Nephron progenitor cell (in vitro differentiated cells): ENCODE results near the gene KLHL15.
A peak's percentile ranks its signal among the peaks of the same experiment; 100 is the strongest.

ENCODE experiments used
- DNase-seq: peaks from one replicate; pipeline ENCODE4 v3.0.0; 2021
- H3K27ac Mint-ChIP-seq: 2 replicates; pipeline ENCODE4 v1.8.0; 2021; ENCODE audit warnings: mild to moderate bottlenecking, moderate library complexity, mixed read lengths
- H3K27me3 Mint-ChIP-seq: 2 replicates; pipeline ENCODE4 v1.8.0; 2021; ENCODE audit warnings: mild to moderate bottlenecking, low read depth, mixed read lengths; ENCODE audit not compliant: poor library complexity
- H3K36me3 Mint-ChIP-seq: 2 replicates; pipeline ENCODE4 v1.8.0; 2021; ENCODE audit warnings: low read depth, mixed read lengths
- H3K4me1 Mint-ChIP-seq: 2 replicates; pipeline ENCODE4 v1.8.0; 2021; ENCODE audit warnings: mixed read lengths
- H3K4me3 Mint-ChIP-seq: 2 replicates; pipeline ENCODE4 v1.8.0; 2021; ENCODE audit warnings: mild to moderate bottlenecking, moderate library complexity, mixed read lengths
- H3K9me3 Mint-ChIP-seq: 2 replicates; pipeline ENCODE4 v1.8.0; 2021; ENCODE audit warnings: mild to moderate bottlenecking, moderate library complexity, mixed read lengths
- CTCF ChIP-seq: fragments of 200-600 bp; sonication (generic); IDR thresholded peaks from 2 replicates; pipeline ENCODE4 v1.5.0; 2021; ENCODE audit warnings: antibody characterized with exemption

The KLHL15 gene

DNA sequence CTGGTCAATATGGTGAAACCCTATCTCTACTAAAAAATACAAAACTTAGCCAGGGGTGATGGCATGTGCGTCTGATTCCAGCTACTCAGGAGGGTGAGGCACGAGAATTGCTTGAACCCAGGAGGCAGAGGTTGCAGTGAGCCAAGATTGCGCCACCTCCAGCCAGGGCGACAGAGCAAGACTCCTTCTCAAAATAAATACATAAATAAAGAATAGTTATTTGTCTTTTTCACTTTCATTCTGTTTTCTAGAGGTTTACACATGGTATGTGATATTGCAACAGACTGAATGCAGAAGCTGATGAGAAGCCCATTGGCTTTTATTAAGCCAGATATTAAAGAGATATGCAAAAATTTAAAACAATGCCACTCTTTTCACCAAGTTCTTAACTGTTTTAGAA is 8.2 kb downstream of the KLHL15 start:
- Mint-ChIP-seq H3K27ac (no peak overlapping the region), H3K4me3 (no peak overlapping the region), H3K9me3 (no peaks in the 10 kb centered on the region), H3K36me3 (peaks cover 56% of the 10 kb centered on the region), H3K4me1 (peaks cover 32% of the 10 kb centered on the region), H3K27me3 (no peaks in the 10 kb centered on the region)
- no peak for DNase-seq
- no peak for TF ChIP-seq CTCF

GRCh38 chrX:24017674-24018073 is 9.3 kb downstream of the KLHL15 start:
- TF ChIP-seq CTCF, result no peak
- no peak for DNase-seq
- no peaks in the 10 kb centered on the region for H3K27me3 Mint-ChIP-seq
- peaks cover 21% of the 10 kb centered on the region for H3K4me1 Mint-ChIP-seq
- no peaks in the 10 kb centered on the region for H3K9me3 Mint-ChIP-seq
- H3K27ac Mint-ChIP-seq, result peak overlapping the region; percentile 23
- no peak overlapping the region for H3K4me3 Mint-ChIP-seq
- peaks cover 48% of the 10 kb centered on the region for H3K36me3 Mint-ChIP-seq

- peaks cover 48% of the 10 kb centered on the region for H3K36me3 Mint-ChIP-seq
- no peaks in the 10 kb centered on the region for H3K27me3 Mint-ChIP-seq
- DNase-seq, result no peak
- peak overlapping the region; percentile 94 for H3K27ac Mint-ChIP-seq
- no peak for TF ChIP-seq CTCF
- peaks cover 6% of the 10 kb centered on the region for H3K4me1 Mint-ChIP-seq
- no peak overlapping the region for H3K4me3 Mint-ChIP-seq
- peaks cover 5% of the 10 kb centered on the region for H3K9me3 Mint-ChIP-seq
Measured at GRCh38 chrX:24014388-24015018, 12.5 kb downstream of the KLHL15 start.

DNA sequence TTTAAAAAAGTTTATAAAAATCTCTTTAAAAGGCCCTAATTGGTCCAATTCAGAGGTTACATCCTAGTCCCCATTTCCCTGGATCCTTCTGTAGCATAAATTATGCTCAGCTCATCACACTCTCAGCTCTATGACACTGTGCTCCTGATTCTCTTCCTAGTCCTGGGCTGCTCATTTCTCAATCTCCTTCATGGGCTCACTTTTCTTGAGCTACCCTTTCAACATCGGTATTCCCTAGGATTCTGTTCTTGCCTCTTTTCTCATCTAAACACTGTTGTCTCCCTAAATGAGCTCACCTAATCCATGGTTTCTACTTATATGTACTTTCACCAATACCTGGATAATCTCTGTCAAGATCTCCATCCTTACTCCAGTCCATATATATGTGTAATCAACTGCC is 14.7 kb downstream of the KLHL15 start:
- H3K4me1 Mint-ChIP-seq, result peaks cover 15% of the 10 kb centered on the region
- H3K4me3 Mint-ChIP-seq, result no peak overlapping the region
- H3K9me3 Mint-ChIP-seq, result peaks cover 5% of the 10 kb centered on the region
- H3K36me3 Mint-ChIP-seq, result peaks cover 44% of the 10 kb centered on the region
- no peak overlapping the region for H3K27ac Mint-ChIP-seq
- DNase-seq, result no peak
- no peak for TF ChIP-seq CTCF
- H3K27me3 Mint-ChIP-seq, result no peaks in the 10 kb centered on the region

GRCh38 chrX:24005867-24006266 is 21.1 kb downstream of the KLHL15 start:
- Mint-ChIP-seq H3K27ac (no peak overlapping the region), H3K4me1 (peaks cover 15% of the 10 kb centered on the region), H3K9me3 (peaks cover 5% of the 10 kb centered on the region), H3K4me3 (no peak overlapping the region), H3K27me3 (no peaks in the 10 kb centered on the region), H3K36me3 (peaks cover 74% of the 10 kb centered on the region)
- no peak for TF ChIP-seq CTCF
- DNase-seq, result no peak

DNA sequence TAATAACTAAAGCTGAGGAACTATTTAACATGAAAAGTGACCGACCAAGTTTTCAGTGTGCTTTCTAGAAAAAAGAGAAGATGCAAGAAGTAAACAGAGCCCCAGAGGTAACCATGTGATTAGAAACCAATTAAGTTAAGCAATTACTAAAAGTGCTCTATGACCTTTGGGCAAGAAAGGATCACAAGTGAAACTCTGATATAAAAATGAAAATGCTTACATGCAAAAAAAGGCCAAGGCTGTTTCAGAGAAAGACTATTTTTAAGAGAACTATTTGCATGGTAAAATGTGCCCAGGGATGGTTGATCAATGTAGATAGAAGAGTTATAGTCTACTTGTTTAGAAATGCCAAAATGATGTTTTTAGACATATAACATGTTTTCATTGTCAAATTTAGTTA is 22.0 kb downstream of the KLHL15 start:
- Mint-ChIP-seq H3K9me3 (peaks cover 3% of the 10 kb centered on the region), H3K4me3 (no peak overlapping the region), H3K36me3 (peaks cover 74% of the 10 kb centered on the region), H3K27ac (no peak overlapping the region), H3K4me1 (peaks cover 11% of the 10 kb centered on the region), H3K27me3 (no peaks in the 10 kb centered on the region)
- TF ChIP-seq CTCF, result no peak
- no peak for DNase-seq
